ENCODE measurements around the gene RFLNA.

GRCh38 chr12:124334976-124335375, 40.1 kb downstream of the RFLNA start:
- TF ChIP-seq, protein P1, sequence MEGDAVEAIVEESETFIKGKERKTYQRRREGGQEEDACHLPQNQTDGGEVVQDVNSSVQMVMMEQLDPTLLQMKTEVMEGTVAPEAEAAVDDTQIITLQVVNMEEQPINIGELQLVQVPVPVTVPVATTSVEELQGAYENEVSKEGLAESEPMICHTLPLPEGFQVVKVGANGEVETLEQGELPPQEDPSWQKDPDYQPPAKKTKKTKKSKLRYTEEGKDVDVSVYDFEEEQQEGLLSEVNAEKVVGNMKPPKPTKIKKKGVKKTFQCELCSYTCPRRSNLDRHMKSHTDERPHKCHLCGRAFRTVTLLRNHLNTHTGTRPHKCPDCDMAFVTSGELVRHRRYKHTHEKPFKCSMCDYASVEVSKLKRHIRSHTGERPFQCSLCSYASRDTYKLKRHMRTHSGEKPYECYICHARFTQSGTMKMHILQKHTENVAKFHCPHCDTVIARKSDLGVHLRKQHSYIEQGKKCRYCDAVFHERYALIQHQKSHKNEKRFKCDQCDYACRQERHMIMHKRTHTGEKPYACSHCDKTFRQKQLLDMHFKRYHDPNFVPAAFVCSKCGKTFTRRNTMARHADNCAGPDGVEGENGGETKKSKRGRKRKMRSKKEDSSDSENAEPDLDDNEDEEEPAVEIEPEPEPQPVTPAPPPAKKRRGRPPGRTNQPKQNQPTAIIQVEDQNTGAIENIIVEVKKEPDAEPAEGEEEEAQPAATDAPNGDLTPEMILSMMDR (IDR thresholded peaks at IDR 0.05): no peak
- no peak for TF ChIP-seq POLR2A (IDR thresholded peaks at IDR 0.05; ENCODE audit: low read depth)
- TF ChIP-seq POLR2AphosphoS5 (IDR thresholded peaks at IDR 0.05): no peak

All from esophagus muscularis mucosa (tissue), 3 donors.